Prostate gland (tissue), 2 donors: ENCODE data around the gene PTPRT.

ENCODE experiments used
- POLR2A ChIP-seq: fragments of 450-650 bp; IDR thresholded peaks from one replicate; pipeline ENCODE4 v1.6.1; 2016; ENCODE audit warnings: antibody characterized with exemption, mild to moderate bottlenecking
- TF ChIP-seq, protein P1 (sequence below), 4 experiments: fragments of 200-600 bp in 2 of 4; fragments of 450-650 bp in 2 of 4; sonication (generic) in 2 of 4; IDR thresholded peaks; 1 replicate in 3 of 4; 2 replicates in 1 of 4; pipeline ENCODE4 v1.5.1; 2016 to 2019; ENCODE audit warnings: antibody characterized with exemption in 4 of 4, mild to moderate bottlenecking in 2 of 4, moderate library complexity in 2 of 4

DNA sequence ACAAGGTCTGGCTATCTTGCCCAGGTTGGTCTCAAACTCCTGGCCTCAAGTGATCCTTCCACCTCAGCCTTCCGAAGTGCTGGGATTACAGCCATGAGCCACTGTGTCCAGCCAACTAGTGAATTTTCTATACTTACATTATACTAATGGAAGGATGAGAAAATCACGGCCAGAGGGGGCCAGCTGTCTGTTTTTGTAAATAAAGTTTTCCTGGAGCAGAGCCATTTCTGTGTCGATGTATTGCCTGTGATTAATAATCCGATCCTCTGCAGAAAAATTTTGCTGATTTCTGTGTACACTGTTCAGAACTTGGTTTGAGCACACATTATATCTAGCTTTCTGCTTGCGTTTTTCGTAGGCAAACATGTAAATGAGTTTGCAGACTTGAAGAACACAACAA, 28.8 kb downstream of the PTPRT start:
- TF ChIP-seq, protein P1, sequence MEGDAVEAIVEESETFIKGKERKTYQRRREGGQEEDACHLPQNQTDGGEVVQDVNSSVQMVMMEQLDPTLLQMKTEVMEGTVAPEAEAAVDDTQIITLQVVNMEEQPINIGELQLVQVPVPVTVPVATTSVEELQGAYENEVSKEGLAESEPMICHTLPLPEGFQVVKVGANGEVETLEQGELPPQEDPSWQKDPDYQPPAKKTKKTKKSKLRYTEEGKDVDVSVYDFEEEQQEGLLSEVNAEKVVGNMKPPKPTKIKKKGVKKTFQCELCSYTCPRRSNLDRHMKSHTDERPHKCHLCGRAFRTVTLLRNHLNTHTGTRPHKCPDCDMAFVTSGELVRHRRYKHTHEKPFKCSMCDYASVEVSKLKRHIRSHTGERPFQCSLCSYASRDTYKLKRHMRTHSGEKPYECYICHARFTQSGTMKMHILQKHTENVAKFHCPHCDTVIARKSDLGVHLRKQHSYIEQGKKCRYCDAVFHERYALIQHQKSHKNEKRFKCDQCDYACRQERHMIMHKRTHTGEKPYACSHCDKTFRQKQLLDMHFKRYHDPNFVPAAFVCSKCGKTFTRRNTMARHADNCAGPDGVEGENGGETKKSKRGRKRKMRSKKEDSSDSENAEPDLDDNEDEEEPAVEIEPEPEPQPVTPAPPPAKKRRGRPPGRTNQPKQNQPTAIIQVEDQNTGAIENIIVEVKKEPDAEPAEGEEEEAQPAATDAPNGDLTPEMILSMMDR (IDR thresholded peaks at IDR 0.05), result no peak
- TF ChIP-seq POLR2A, result no peak
